Right lobe of liver (tissue), 6 donors: ENCODE data around the gene TOMM20. TPM values are rescaled to one million over a fixed set of nuclear protein-coding genes. Genes with fewer than 3 reads are reported as not detected.

Experiments used
- ATAC-seq, 4 donors: fragments of 200-7000 bp; cut with Tn5 transposase; one replicate each; pipeline ENCODE4 v1.9.1; 2020; ENCODE audit warnings: mild to moderate bottlenecking in 4 of 4, moderate library complexity in 4 of 4
- DNase-seq, 3 donors: peaks; one replicate each; pipeline ENCODE4 v3.0.0-alpha.2; 2020
- H3K27ac ChIP-seq, 3 donors: fragments of 200-600 bp; one replicate each; pipeline ENCODE4 v1.8.0; 2022
- H3K27me3 ChIP-seq, 2 donors: fragments of 200-600 bp; one replicate each; pipeline ENCODE4 v1.8.0; 2022
- H3K36me3 ChIP-seq, 4 donors: fragments of 200-600 bp; sonication (generic) in 1 of 4; one replicate each; pipeline versions ENCODE4 v1.5.1 to v1.8.0; 2017 to 2022; ENCODE audit warnings: control low read depth in 1 of 4
- H3K4me1 ChIP-seq, 4 donors: fragments of 200-600 bp; sonication (generic) in 1 of 4; one replicate each; pipeline versions ENCODE4 v1.5.1 to v1.8.0; 2017 to 2022; ENCODE audit warnings: control low read depth in 1 of 4
- H3K4me3 ChIP-seq, 3 donors: fragments of 200-600 bp; one replicate each; pipeline ENCODE4 v1.8.0; 2022
- H3K9me3 ChIP-seq, 4 donors: fragments of 200-600 bp; sonication (generic) in 1 of 4; one replicate each; pipeline versions ENCODE4 v1.5.1 to v1.8.0; 2017 to 2022; ENCODE audit warnings: control low read depth in 1 of 4
- POLR2A ChIP-seq: fragments of 450-650 bp; IDR thresholded peaks from one replicate; pipeline ENCODE4 v1.6.1; 2017; ENCODE audit warnings: antibody characterized with exemption, mild to moderate bottlenecking
- WGBS: methylation state at CpG from one replicate; pipeline ENCODE4 v1.1.6; 2018; ENCODE audit warnings: low coverage, low lambda C conversion rate; ENCODE audit not compliant: insufficient coverage; ENCODE audit errors: missing lambda C conversion rate; 5-methylcytosine and 5-hydroxymethylcytosine counted together
- intact Hi-C, 2 donors: fragments of 100-400 bp; cut with DNase I; formaldehyde crosslinking; loops; one replicate each; pipeline versions ENCODE4 v1.11.2 to v1.14.1; 2022
- total RNA-seq, 6 experiments: library from RNA; depleted of rRNA in 2 of 6; stranded (reverse); fragments of >200 nt in 2 of 6; fragmentation: NEBNext Ultra II Directional in 3 of 6; extraction: Animal tissue kit (Norgen Biotek cat#: 25700) in 3 of 6; gene quantifications; one replicate each; pipeline versions ENCODE4 v1.1.0 to v1.2.4, GENCODE V29; 2016 to 2023
- TF ChIP-seq, protein P1 (sequence below), 4 donors: fragments of 200-600 bp in 3 of 4; fragments of 450-650 bp in 1 of 4; IDR thresholded peaks; one replicate each; pipeline versions ENCODE4 v1.5.1 to v1.8.0; 2016 to 2022; ENCODE audit warnings: antibody characterized with exemption in 4 of 4, mild to moderate bottlenecking in 2 of 4
- donor health status: DM: no; HTN: yes; CAD: no.
- donor health status: DM: no; HTN: no; CAD: no.
- donor health status: DM: no; HTN: no; CAD: no.
- donor health status: DM: no; HTN: yes; CAD: no.
- donor health status: DM: no; HTN: yes; CAD: no.

The TOMM20 gene
- total RNA-seq, 6 experiments from 2014 or later, result 33.0 to 59.2 (median 42.7) TPM

DNA sequence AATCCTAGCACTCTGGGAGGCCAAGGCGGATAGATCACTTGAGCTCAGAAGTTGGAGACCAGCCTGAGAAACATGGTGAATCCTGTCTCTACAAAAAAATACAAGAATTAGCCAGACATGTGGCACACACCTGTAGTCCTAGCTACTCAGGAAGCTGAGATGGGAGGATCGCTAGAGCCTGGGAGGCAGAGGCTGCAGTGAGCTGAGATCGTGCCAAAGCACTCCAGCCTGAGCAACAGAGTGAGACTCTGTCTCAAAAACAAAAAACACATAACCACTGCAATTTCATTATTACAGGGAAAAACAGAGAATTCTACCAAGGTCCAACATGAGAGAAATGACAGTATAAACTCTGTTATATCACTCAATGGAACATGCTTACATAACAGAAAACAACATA, 4.4 kb upstream of the TOMM20 start:
- WGBS, result 87% methylated on average over 3 of the region's 3 CpGs

DNA sequence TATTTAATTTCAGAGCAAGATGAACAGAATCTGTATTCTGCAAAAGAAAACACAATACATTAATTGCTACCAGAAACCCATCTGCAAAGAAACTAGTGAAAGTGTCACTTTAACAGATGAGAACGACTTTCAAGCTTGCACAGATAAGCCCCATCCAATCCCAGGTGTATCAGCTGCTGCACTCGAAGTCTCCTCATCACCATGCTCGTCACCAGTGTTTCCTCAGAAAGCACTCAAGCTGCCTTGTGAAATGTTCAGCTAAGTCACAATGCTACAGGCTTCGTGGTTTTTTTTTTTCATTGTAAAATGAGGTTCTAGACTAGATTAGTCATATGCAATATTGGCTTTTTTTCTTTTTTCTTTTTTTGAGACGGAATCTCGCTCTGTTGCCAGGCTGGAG, 3.3 kb upstream of the TOMM20 start:
- no peak for ATAC-seq
- Histone ChIP-seq H3K27me3 (no peaks in the 10 kb centered on the region), H3K9me3 (no peaks in the 10 kb centered on the region), H3K36me3 (peaks cover 7 to 21% (median 15%) of the 10 kb centered on the region in 4 donors), H3K27ac (no peak overlapping the region), H3K4me1 (peaks cover 0 to 8% (median 2%) of the 10 kb centered on the region in 4 donors), H3K4me3 (no peak overlapping the region)
- no peak for TF ChIP-seq POLR2A
- TF ChIP-seq, protein P1, sequence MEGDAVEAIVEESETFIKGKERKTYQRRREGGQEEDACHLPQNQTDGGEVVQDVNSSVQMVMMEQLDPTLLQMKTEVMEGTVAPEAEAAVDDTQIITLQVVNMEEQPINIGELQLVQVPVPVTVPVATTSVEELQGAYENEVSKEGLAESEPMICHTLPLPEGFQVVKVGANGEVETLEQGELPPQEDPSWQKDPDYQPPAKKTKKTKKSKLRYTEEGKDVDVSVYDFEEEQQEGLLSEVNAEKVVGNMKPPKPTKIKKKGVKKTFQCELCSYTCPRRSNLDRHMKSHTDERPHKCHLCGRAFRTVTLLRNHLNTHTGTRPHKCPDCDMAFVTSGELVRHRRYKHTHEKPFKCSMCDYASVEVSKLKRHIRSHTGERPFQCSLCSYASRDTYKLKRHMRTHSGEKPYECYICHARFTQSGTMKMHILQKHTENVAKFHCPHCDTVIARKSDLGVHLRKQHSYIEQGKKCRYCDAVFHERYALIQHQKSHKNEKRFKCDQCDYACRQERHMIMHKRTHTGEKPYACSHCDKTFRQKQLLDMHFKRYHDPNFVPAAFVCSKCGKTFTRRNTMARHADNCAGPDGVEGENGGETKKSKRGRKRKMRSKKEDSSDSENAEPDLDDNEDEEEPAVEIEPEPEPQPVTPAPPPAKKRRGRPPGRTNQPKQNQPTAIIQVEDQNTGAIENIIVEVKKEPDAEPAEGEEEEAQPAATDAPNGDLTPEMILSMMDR (IDR thresholded peaks at IDR 0.05), result no peak
- no peak for DNase-seq
- intact Hi-C loops, result no loop called here
- 81% methylated on average over 5 of the region's 6 CpGs for WGBS

More for the DNA sequence above, 4.4 kb upstream of the TOMM20 start:
- TF ChIP-seq, protein P1 (IDR thresholded peaks at IDR 0.05), result no peak
- TF ChIP-seq POLR2A, result no peak
- H3K4me3 ChIP-seq, result no peak overlapping the region
- no peaks in the 10 kb centered on the region for H3K9me3 ChIP-seq
- no peak for DNase-seq
- H3K27me3 ChIP-seq, result no peaks in the 10 kb centered on the region
- intact Hi-C loops, result no loop called here
- H3K4me1 ChIP-seq, result no peaks in the 10 kb centered on the region
- H3K27ac ChIP-seq, result no peak overlapping the region
- no peak for ATAC-seq
- peaks cover 10 to 31% (median 19%) of the 10 kb centered on the region in 4 donors for H3K36me3 ChIP-seq

DNA sequence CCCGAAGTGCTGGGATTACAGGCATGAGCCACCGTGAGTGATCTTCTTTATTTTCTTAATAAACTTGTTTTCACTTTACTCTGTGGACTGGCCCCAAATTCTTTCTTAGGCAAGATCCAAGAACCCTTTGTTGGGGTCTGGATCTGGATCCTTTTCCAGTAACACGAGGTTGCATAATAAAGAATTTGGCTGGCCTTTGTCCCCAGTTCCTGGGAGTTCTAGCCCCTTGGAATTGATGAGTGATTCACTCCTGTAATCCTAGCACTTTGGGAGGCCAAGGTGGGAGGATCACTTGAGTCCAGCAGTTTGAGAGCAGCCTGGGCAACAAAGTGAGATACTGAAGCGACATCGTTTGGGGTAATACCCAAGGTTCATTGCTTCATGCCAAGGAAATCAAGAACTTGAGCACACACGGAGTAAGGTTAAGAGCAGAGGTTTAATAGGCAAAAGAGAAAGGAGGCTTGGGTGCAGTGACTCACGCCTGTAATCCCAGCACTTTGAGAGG, 2.2 kb upstream of the TOMM20 start:
- TF ChIP-seq POLR2A, result no peak
- TF ChIP-seq, protein P1 (IDR thresholded peaks at IDR 0.05), result no peak
- H3K36me3 ChIP-seq, result peaks cover 0 to 17% (median 12%) of the 10 kb centered on the region in 4 donors
- no peak overlapping the region for H3K27ac ChIP-seq
- H3K4me3 ChIP-seq, result no peak overlapping the region
- no peaks in the 10 kb centered on the region for H3K9me3 ChIP-seq
- no peaks in the 10 kb centered on the region for H3K27me3 ChIP-seq
- ATAC-seq (no peak), DNase-seq (no peak)
- 83% methylated on average over 6 of the region's 7 CpGs for WGBS
- H3K4me1 ChIP-seq, result peaks cover 0 to 12% (median 2%) of the 10 kb centered on the region in 4 donors
- intact Hi-C loops, result no loop called here

- ATAC-seq (no peak), DNase-seq (no peak)
- Histone ChIP-seq H3K9me3 (no peaks in the 10 kb centered on the region), H3K27ac (no peak overlapping the region), H3K27me3 (no peaks in the 10 kb centered on the region), H3K4me1 (peaks cover 0 to 12% (median 2%) of the 10 kb centered on the region in 4 donors), H3K36me3 (peaks cover 0 to 9% (median 4%) of the 10 kb centered on the region in 4 donors), H3K4me3 (no peak overlapping the region)
- intact Hi-C loops, result no loop called here
- TF ChIP-seq POLR2A, result no peak
- TF ChIP-seq, protein P1 (IDR thresholded peaks at IDR 0.05), result no peak
- WGBS, result 82% methylated on average over 3 of the region's 4 CpGs
Observed at GRCh38 chr1:235129774-235130570, 1.3 kb upstream of the TOMM20 start.
